SK-N-SH (cell line): ENCODE measurements around the gene CUX1. TPM values are rescaled to one million over a fixed set of nuclear protein-coding genes. Genes with fewer than 3 reads are reported as not detected.
A peak's percentile ranks its signal among the peaks of the same experiment; 100 is the strongest.

Source experiments
- CHD2 ChIP-seq: fragments of 150-350 bp; IDR thresholded peaks from 2 replicates; pipeline ENCODE4 v1.6.1; 2018; ENCODE audit warnings: low read length; ENCODE audit not compliant: partially characterized antibody
- CTCF ChIP-seq: fragments of 200-600 bp; sonication (generic); IDR thresholded peaks from 2 replicates; pipeline ENCODE4 v1.6.1; 2017; ENCODE audit warnings: antibody characterized with exemption, mild to moderate bottlenecking, moderate library complexity
- EZH2phosphoT487 ChIP-seq: fragments of 200-600 bp; sonication (generic); IDR thresholded peaks from 2 replicates; pipeline ENCODE4 v1.6.1; 2017; ENCODE audit warnings: low read depth, mixed run types, mild to moderate bottlenecking, antibody characterized with exemption, moderate library complexity, borderline replicate concordance
- GATA2 ChIP-seq: sonication (generic); formaldehyde crosslinking; IDR thresholded peaks from 2 replicates; pipeline ENCODE4 v1.5.0; 2020; ENCODE audit warnings: mild to moderate bottlenecking, missing genetic modification reagents
- JUND ChIP-seq: IDR thresholded peaks from 2 replicates; pipeline ENCODE4 v1.4.0; 2012
- MAX ChIP-seq: IDR thresholded peaks from 2 replicates; pipeline ENCODE4 v1.4.0; 2012; ENCODE audit warnings: low read depth
- MEF2A ChIP-seq: IDR thresholded peaks from 2 replicates; pipeline ENCODE4 v1.4.0; 2012; ENCODE audit warnings: low read depth, borderline replicate concordance
- MXI1 ChIP-seq: IDR thresholded peaks from 2 replicates; pipeline ENCODE4 v1.6.1; 2012; ENCODE audit warnings: mild to moderate bottlenecking, low read depth, low read length, improper control_type of control experiment
- RCOR1 ChIP-seq: fragments of 150-350 bp; IDR thresholded peaks from 2 replicates; pipeline ENCODE4 v1.6.1; 2017; ENCODE audit warnings: antibody characterized with exemption, low read length
- REST ChIP-seq: IDR thresholded peaks from 2 replicates; pipeline ENCODE4 v1.6.1; 2012; ENCODE audit warnings: mild to moderate bottlenecking, low read depth, low read length, moderate library complexity
- RFX5 ChIP-seq: IDR thresholded peaks from 2 replicates; pipeline ENCODE4 v1.6.1; 2012; ENCODE audit warnings: mild to moderate bottlenecking, improper control_type of control experiment, low read length
- SIN3A ChIP-seq: IDR thresholded peaks from 2 replicates; pipeline ENCODE4 v1.6.1; 2012; ENCODE audit warnings: low read depth, mild to moderate bottlenecking, low read length, moderate library complexity, borderline replicate concordance
- SMC3 ChIP-seq: IDR thresholded peaks from 2 replicates; pipeline ENCODE4 v1.6.1; 2012; ENCODE audit warnings: low read depth, low read length, improper control_type of control experiment
- TCF12 ChIP-seq: IDR thresholded peaks from 2 replicates; pipeline ENCODE4 v1.4.0; 2012
- TEAD4 ChIP-seq: IDR thresholded peaks from 2 replicates; pipeline ENCODE4 v1.4.0; 2012; ENCODE audit warnings: mild to moderate bottlenecking, borderline replicate concordance; ENCODE audit not compliant: insufficient read depth
- polyA plus RNA-seq, 3 experiments: library from polyadenylated mRNA; depleted of rRNA; stranded (reverse); fragments of >200 nt; gene quantifications; 2 replicates each; pipeline ENCODE4 v1.2.3, GENCODE V29; 2012

CUX1 gene
- polyA plus RNA-seq, 1 of the 3 experiments (the other 2 are of a cell fraction), result 68.6 TPM

DNA sequence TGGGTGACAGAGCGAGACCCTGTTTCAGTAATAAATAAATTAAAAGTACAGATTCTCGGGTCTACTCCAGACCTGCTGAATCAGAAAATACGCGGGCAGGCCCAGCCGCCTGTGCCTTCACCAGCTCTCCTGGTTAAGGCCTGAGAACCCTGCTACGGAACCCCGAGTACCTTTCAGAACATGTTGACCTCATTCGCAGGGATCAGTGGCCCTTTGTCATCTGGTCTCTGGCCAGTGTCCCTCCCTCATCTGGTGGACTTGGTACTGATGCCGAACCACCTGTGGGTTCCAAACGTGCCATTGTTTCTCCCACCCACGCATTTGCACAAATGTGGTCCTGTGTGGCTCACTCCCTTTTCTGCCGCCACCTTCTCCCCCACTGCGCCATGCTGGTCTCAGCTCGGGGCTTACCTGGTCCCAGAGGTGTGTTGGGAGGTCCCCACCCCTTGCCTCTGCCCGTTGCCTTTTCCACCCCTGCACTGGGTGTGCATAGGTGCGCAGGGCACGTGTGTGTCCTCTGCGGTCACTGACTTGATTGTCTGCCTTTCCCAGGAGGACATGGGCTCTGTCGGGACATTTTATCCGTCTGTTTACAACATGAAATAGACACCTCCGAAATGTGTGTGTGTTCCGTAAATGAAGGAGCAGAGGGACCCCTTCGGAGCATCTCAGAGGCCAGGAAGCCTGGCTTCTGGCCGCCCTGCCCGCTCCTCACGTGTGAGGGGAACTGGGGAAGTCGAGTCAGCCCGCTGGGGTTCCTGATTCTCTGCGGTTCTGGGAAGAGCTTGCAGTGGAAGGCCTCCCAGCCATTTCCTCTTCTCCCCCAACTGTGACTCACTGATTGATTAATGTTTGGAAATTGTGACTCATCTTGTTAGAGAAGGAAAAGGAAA is 135.2 kb downstream of the CUX1 start (continued):
- TF ChIP-seq EZH2phosphoT487 (no peak), CHD2 (no peak), SIN3A (no peak), CTCF (no peak), TCF12 (peak; percentile 74), SMC3 (no peak), JUND (peak; percentile 95), GATA2 (CRISPR knock-in tag) (no peak), RFX5 (no peak), REST (no peak), MEF2A (no peak), MXI1 (no peak), TEAD4 (peak; percentile 41; the same call in 1 of the 2 replicates), RCOR1 (no peak), MAX (peak; percentile 8)
